Activated CD4-positive, alpha-beta memory T cell treated with anti-CD3 and anti-CD28 coated beads for 36 hours (primary cell): ENCODE measurements around the gene CDC5L. TPM values are rescaled to one million over a fixed set of nuclear protein-coding genes. Genes with fewer than 3 reads are reported as not detected.
"Not testable (repeated sequence)": the region's sequence is repeated elsewhere in the genome, so short reads cannot be mapped to it uniquely, and the experiment has no call there.

Experiments used
- CTCF ChIA-PET: fragments of 350-600 bp; sonication (Branson Sonifier 250); formaldehyde crosslinking; loops from one replicate; lab custom pipeline; 2021; ENCODE audit warnings: antibody characterized with exemption, inconsistent platforms; lab: Charles Lee
- POLR2A ChIA-PET: fragments of 350-600 bp; sonication (Branson Sonifier 250); formaldehyde crosslinking; loops from one replicate; lab custom pipeline; 2021; ENCODE audit warnings: antibody characterized with exemption; lab: Charles Lee
- DNase-seq: peaks from one replicate; pipeline ENCODE4 v3.0.0-alpha.2; 2020
- H3K27ac Mint-ChIP-seq: one replicate; pipeline ENCODE4 v1.8.0; 2021; ENCODE audit warnings: mixed read lengths
- H3K27me3 Mint-ChIP-seq: one replicate; pipeline ENCODE4 v1.8.0; 2021; ENCODE audit warnings: mixed read lengths
- H3K36me3 Mint-ChIP-seq: one replicate; pipeline ENCODE4 v1.8.0; 2021; ENCODE audit warnings: mixed read lengths
- H3K4me1 Mint-ChIP-seq: one replicate; pipeline ENCODE4 v1.8.0; 2021; ENCODE audit warnings: low read depth, mixed read lengths
- H3K4me3 Mint-ChIP-seq: one replicate; pipeline ENCODE4 v1.8.0; 2021; ENCODE audit warnings: mild to moderate bottlenecking, mixed read lengths
- H3K9me3 Mint-ChIP-seq: one replicate; pipeline ENCODE4 v1.8.0; 2021; ENCODE audit warnings: mixed read lengths
- intact Hi-C: fragments of 100-400 bp; cut with micrococcal nuclease; formaldehyde crosslinking; loops from one replicate; pipeline ENCODE4 v1.15.1; 2023
- total RNA-seq, 2 experiments: library from RNA; stranded (reverse); gene quantifications; one replicate each; pipeline ENCODE4 v1.2.3, GENCODE V29; 2021

CDC5L gene
- 10 to 100 TPM; 24.0 to 24.3 TPM for total RNA-seq

DNA sequence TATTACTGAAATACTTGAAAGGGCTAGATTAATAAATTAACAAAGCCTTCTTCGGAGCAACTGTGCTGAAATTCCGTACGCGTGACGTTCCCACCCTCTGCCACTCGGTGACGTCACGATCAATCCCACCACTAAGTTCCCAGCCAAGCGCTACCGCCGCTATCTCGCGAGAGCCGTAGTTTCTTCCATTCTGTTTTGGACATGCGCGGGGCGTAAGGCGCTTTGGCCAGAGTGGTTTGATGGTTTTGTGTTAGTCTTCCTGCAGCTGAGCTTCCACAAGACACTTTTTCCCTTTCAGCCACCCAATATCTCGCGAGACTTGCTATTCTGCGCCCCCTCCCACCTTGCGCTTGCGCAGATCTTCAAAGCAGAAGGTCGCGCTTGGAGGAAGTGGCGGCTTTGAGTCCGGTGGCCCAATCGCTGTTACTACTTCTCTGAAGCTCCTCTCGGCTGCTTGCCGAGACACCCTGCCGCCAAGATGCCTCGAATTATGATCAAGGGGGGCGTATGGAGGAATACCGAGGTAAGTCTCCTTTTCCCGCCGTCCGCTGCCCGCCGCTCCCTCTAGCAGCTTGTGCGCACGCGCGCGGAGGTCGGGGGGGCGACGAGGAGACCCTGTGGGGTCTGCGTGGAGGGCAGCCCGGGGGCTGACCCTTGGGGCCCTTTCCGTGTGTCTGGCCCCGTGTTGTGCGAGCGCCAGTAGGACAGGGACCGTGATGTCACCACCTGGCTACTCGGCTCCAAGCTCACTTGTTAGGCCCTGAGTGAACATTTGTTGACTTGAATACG is at the start of gene CDC5L:
Gene CDC5L (plus strand): TSS at position 361 of the 789 bp plus-strand sequence. CDS start 118 bp downstream, at position 479.
- Mint-ChIP-seq H3K4me3 (peak within 1 kb of the TSS; percentile 89), H3K9me3 (no peaks in the 10 kb centered on the region), H3K27ac (peak within 1 kb of the TSS; percentile 94), H3K27me3 (no peaks in the 10 kb centered on the region), H3K4me1 (peaks cover 31% of the 10 kb centered on the region), H3K36me3 (peaks cover 15% of the 10 kb centered on the region)
- DNase-seq, result peak; percentile 95
- POLR2A ChIA-PET, result interaction anchor here (0.9 to 1.8 kb wide), 7 partner anchors 8 to 140 kb away, joined by 3 to 6 read pairs (median 3); partner anchors contain the start of gene HSP90AB1
- intact Hi-C loops, result loop anchor here (1.0 to 10.0 kb wide), 2 partner anchors 122 to 987 kb away; partner anchors contain the start of genes NFKBIE and SUPT3H
- CTCF ChIA-PET, result interaction anchor here (1.0 to 1.7 kb wide), 4 partner anchors 44 to 121 kb away, joined by 3 to 4 read pairs (median 4); partner anchors contain the start of gene AARS2

DNA sequence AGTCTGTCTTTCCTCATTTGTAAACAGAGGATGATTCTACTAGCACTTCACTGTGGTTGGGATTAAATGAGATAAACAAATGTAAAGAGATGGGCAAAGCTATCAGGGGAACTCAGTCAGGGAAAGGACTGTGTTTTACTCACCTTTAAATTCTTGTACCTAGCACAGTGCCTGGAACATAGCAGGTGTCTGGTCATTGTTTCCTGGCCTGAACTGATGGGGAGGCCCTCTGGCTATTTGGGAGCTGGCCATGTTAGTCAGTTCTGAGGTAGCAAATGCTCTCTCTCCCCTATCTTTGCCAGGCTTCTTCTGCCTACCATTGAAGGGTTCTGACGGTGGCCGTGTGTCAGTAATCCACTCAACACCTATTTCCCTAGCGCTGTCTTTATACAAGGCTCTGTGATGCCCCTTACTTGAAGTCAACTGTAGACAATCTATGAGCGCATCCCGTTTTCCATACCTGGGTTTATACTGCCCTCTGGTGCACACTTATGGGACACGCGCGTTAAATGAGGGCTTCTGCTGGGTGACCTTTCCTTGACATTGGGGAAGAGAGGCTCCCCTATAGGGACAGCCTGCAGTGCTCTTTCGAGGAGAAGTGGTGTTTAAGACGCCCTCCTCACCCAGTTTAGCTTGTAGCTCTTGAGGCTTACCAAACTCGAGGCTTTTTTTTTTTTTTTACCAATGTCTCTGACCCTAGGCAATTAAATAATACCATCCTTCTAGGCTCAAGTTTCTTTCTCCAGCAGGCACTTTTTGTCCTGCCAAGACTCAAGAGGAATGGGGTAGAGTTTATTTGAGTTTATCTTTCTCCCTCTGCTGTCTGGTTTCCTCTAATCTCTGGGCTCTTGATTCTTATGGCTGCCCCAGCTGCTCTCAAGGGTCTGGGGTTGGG is 49.0 kb upstream of the CDC5L start:
- POLR2A ChIA-PET, result no interaction called here
- CTCF ChIA-PET, result interaction anchor here (0.5 to 6.9 kb wide), 29 partner anchors 8 to 242 kb away, joined by 3 to 184 read pairs (median 4); partner anchors contain the start of genes AARS2, SLC35B2 and TMEM151B
- peak; percentile 79 for DNase-seq
- peak overlapping the region; percentile 8 for H3K27ac Mint-ChIP-seq
- intact Hi-C loops, result loop anchor here (1.0 kb wide), 3 partner anchors 70 to 241 kb away; no protein-coding TSS in a partner anchor
- H3K36me3 Mint-ChIP-seq, result no peaks in the 10 kb centered on the region
- no peak overlapping the region for H3K4me3 Mint-ChIP-seq
- peaks cover 3% of the 10 kb centered on the region for H3K4me1 Mint-ChIP-seq
- H3K9me3 Mint-ChIP-seq, result no peaks in the 10 kb centered on the region
- H3K27me3 Mint-ChIP-seq, result peaks cover 19% of the 10 kb centered on the region

DNA sequence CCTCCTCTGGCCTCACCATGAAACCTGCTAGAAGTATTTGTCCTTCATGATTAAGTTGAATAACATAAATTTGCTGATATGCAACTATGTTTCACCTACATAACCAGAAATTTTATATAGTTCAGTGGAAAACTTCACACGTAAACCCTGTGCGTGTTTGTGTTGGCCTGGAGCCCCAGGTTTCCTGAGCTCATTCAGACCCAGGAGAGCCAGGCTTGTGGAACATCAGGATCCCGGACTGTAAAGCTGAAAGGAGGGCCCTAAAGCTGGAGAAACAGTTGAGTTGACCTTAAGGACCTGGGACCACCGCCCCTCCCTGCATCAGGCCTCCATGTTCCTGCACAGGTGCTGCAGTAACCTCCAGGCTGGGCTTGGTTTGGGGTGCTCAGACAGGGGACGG is 48.2 kb upstream of the CDC5L start:
- CTCF ChIA-PET, result interaction anchor here (0.5 to 6.9 kb wide), 19 partner anchors 9 to 243 kb away, joined by 3 to 184 read pairs (median 5); partner anchors contain the start of genes AARS2, SLC35B2 and TMEM151B
- no peaks in the 10 kb centered on the region for H3K9me3 Mint-ChIP-seq
- H3K27me3 Mint-ChIP-seq, result peaks cover 23% of the 10 kb centered on the region
- H3K27ac Mint-ChIP-seq, result no peak overlapping the region
- peaks cover 3% of the 10 kb centered on the region for H3K4me1 Mint-ChIP-seq
- POLR2A ChIA-PET, result no interaction called here
- intact Hi-C loops, result no loop called here
- DNase-seq, result no peak
- H3K4me3 Mint-ChIP-seq, result no peak overlapping the region
- no peaks in the 10 kb centered on the region for H3K36me3 Mint-ChIP-seq

DNA sequence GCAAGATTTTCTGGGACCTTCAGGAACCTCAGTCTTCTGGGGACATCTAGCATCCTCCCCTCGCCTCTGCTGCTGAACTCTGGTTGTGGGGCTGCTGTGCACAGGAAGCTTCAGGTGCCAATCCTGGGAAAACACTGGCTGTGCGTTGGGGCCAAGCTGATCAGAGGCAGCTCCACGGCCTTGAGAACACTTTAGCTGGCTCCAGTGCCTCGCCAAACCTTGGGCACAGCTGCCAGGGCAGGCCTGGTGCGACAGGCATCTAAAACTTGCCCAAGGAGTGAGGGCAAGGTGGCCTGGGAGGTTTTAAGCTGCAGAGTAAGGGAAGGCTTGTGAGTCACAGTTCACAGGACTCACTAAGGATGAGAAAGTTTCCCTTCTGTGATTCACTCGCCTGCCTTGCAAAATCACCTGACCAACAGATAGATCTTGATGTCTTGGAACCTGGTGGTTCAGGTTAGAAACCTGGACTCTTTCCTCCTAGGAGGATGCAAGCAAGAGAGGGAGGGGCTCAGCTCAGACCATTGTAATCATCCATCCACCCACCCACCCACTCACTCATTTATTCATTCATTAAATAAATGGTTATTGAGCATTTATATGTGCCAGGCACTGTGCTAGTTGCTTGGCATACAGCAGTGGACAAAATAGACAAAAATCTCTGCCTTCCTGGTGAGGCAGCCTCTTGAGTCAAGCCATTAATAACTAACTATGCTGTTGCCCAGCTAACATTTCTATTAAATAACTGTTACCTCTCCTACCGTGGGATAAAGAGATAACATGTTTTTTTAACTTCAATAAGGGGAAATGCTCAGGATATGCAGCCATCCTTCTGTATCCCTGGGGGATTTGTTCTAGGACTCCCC is 47.5 kb upstream of the CDC5L start:
- Mint-ChIP-seq H3K9me3 (no peaks in the 10 kb centered on the region), H3K27me3 (peaks cover 30% of the 10 kb centered on the region), H3K27ac (no peak overlapping the region), H3K4me1 (peaks cover 3% of the 10 kb centered on the region), H3K36me3 (no peaks in the 10 kb centered on the region), H3K4me3 (no peak overlapping the region)
- intact Hi-C loops, result loop anchor here (10.0 kb wide), 1 partner anchor 115 kb away; no protein-coding TSS in a partner anchor
- ChIA-PET POLR2A (no interaction called here), CTCF (interaction anchor here (1.0 to 6.9 kb wide), 11 partner anchors 8 to 244 kb away, joined by 3 to 184 read pairs (median 5); partner anchors contain the start of genes AARS2, SLC35B2 and TMEM151B)
- DNase-seq, result peak; percentile 24

DNA sequence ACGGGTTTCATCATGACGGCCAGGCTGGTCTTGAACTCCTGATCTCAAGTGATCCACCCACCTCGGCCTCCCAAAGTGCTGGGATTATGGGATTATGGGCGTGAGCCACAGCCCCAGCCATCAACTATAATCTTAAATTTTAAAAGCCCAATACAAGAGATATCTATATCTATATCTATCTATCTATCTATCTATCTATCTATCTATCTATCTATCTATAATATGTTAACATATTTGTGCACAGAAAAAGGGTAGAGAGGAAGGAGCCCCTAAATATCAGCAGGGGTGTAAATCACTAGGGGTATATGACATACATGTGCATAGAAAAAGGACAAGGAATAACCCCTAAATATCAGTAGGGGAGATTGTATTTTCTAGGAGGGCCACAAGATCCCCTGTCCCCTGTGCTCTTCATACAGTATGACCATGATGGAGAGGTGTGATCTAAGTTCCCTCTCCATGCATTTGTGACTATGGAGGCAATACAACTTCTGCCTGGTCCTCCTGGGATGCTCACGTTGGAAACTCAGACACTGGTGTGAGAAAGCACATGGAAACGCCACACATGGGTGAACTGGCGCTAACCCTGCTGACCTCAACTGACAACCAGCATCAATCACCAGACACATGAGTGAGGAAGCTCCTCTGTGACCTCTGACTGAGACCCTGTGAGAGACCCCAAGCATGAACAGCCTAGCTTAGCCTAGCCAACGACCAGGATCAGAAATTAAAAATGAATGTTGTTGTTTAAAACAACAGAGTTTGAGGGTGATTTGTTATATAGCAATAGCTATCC is 46.2 kb upstream of the CDC5L start:
- POLR2A ChIA-PET, result interaction anchor here (0.7 kb wide), 1 partner anchor 1799 kb away, joined by 3 read pairs; no protein-coding TSS in a partner anchor
- intact Hi-C loops, result loop anchor here (10.0 kb wide), 1 partner anchor 114 kb away; no protein-coding TSS in a partner anchor
- peaks cover 36% of the 10 kb centered on the region for H3K27me3 Mint-ChIP-seq

DNA sequence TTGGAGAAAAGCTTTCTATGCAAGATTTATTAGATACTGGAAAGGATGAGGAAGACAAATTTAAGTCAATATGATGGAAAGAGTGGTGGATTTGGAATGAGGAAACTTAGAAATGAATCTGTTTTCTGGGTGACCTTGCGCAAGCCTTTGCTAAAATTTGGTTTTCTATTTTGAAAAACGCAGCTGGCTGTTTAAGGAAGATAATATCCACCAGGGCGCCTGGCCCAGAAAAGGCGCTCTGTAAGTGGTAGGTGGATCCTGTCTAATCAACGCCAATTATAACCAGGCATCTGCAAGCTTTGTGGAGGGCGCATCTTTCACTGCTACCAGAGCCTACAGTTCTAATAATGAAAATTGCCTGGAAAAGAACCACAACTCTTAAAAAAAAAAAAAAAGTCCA is 45.5 kb upstream of the CDC5L start:
- H3K36me3 Mint-ChIP-seq, result no peaks in the 10 kb centered on the region
- CTCF ChIA-PET, result interaction anchor here (1.2 to 1.4 kb wide), 4 partner anchors 29 to 169 kb away, joined by 4 to 7 read pairs (median 6); partner anchors contain the start of gene AARS2
- H3K27me3 Mint-ChIP-seq, result peaks cover 39% of the 10 kb centered on the region
- intact Hi-C loops, result loop anchor here (10.0 kb wide), 1 partner anchor 113 kb away; no protein-coding TSS in a partner anchor
- H3K9me3 Mint-ChIP-seq, result no peaks in the 10 kb centered on the region
- H3K4me3 Mint-ChIP-seq, result no peak overlapping the region
- POLR2A ChIA-PET, result interaction anchor here (0.7 kb wide), 1 partner anchor 1798 kb away, joined by 3 read pairs; no protein-coding TSS in a partner anchor
- H3K27ac Mint-ChIP-seq, result no peak overlapping the region
- H3K4me1 Mint-ChIP-seq, result peaks cover 3% of the 10 kb centered on the region
- no peak for DNase-seq

More for the DNA sequence above, 46.2 kb upstream of the CDC5L start:
- no peak for DNase-seq
- no peak overlapping the region for H3K4me3 Mint-ChIP-seq
- no peaks in the 10 kb centered on the region for H3K36me3 Mint-ChIP-seq
- no peaks in the 10 kb centered on the region for H3K9me3 Mint-ChIP-seq
- H3K27ac Mint-ChIP-seq, result no peak overlapping the region
- H3K4me1 Mint-ChIP-seq, result peaks cover 3% of the 10 kb centered on the region
- CTCF ChIA-PET, result interaction anchor here (1.2 to 1.4 kb wide), 4 partner anchors 28 to 169 kb away, joined by 4 to 7 read pairs (median 6); partner anchors contain the start of gene AARS2

DNA sequence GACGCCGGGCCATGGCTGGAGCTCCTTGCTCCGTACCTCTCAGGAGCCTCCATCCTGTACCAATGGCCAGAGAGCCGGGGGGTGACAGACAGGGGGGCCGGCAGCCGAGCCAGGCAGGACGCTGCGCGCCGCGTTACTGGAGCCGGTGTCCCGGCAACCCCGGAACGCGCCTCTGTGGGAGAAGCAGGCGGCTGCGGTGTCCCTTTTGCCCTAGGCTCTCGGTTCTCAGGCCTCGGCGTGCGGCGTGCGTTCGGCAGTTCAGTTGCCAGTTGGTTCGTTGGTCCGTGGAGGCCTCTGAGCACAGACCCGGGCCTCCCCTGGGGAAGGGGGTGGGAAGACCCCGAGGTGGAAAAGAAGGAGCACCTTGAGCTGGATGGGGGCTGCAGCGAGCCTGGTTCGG is 45.0 kb upstream of the CDC5L start, which contains the start of gene SPATS1:
Gene SPATS1 (plus strand): TSS at position 162 of the 400 bp plus-strand sequence. CDS start 446 bp downstream, outside the sequence.
- H3K27me3 Mint-ChIP-seq, result peaks cover 40% of the 10 kb centered on the region
- intact Hi-C loops, result loop anchor here (10.0 kb wide), 1 partner anchor 112 kb away; no protein-coding TSS in a partner anchor
- no peak within 1 kb of the TSS for H3K4me3 Mint-ChIP-seq
- H3K36me3 Mint-ChIP-seq, result no peaks in the 10 kb centered on the region
- no peaks in the 10 kb centered on the region for H3K9me3 Mint-ChIP-seq
- H3K4me1 Mint-ChIP-seq, result peaks cover 3% of the 10 kb centered on the region
- DNase-seq, result peak; percentile 13
- ChIA-PET CTCF (interaction anchor here (1.0 to 1.4 kb wide), 5 partner anchors 30 to 170 kb away, joined by 3 to 7 read pairs (median 5); partner anchors contain the start of gene AARS2), POLR2A (interaction anchor here (0.7 to 1.7 kb wide), 2 partner anchors 10 to 1798 kb away, joined by 3 read pairs; no protein-coding TSS in a partner anchor)
- no peak within 1 kb of the TSS for H3K27ac Mint-ChIP-seq

DNA sequence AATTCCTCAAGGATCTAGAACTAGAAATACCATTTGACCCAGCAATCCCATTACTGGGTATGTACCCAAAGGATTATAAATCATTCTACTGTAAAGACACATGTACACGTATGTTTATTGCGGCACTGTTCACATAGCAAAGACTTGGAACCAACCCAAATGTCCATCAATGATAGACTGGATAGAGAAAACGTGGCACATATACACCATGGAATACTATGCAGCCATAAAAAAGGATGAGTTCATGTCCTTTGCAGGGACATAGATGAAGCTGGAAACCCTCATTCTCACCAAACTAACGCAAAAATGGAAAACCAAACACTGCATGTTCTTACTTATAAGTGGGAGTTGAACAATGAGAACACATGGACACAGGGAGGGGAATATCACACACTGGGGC is 40.7 kb upstream of the CDC5L start:
- DNase-seq, H3K27ac Mint-ChIP-seq, H3K4me1 Mint-ChIP-seq, H3K9me3 Mint-ChIP-seq, H3K4me3 Mint-ChIP-seq, POLR2A ChIA-PET, H3K36me3 Mint-ChIP-seq: not testable (repeated sequence)
- CTCF ChIA-PET, result interaction anchor here (1.0 to 1.1 kb wide), 2 partner anchors 9 to 68 kb away, joined by 3 read pairs; no protein-coding TSS in a partner anchor
- intact Hi-C loops, result loop anchor here (10.0 kb wide), 1 partner anchor 108 kb away; no protein-coding TSS in a partner anchor
- H3K27me3 Mint-ChIP-seq, result peaks cover 35% of the 10 kb centered on the region

DNA sequence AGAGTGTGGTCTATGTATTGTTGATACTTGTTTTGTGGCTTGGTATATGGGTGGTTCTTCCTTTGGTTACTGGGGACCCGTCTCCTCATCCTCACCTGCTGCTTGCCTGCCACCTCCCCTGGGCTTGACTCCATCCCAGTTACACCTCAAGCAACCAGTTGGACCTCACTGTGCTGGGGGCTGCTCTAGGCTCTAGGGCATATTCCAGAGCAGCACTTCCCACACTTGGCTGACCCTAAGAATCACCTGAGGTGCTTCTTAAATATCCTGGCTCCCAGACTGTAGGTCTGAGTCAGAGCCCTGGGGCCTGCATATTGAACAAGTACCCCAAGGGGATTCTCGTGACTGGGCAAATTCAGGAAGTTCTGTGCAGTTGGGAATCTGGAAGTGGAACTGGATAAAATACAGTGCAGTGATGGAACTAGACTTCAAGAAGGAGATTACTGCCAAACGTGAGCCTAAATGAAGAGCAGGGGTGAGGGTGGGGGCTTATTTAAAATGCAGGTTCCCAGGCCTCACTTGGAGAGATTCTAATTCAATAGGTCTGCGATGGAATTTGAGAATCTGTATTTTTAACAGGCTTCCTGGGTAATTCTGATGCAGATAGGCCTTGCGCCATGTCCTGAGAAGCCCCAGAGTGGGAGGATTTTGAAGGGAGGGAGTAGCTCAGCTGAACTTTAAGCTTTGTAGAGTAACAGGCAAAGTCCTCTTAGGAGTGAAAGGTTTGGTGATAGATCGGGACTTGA is 37.4 kb upstream of the CDC5L start:
- CTCF ChIA-PET, result no interaction called here
- H3K27me3 Mint-ChIP-seq, result peaks cover 10% of the 10 kb centered on the region

More for the DNA sequence above, 37.4 kb upstream of the CDC5L start:
- Mint-ChIP-seq H3K4me1 (no peaks in the 10 kb centered on the region), H3K36me3 (no peaks in the 10 kb centered on the region), H3K4me3 (no peak overlapping the region), H3K9me3 (no peaks in the 10 kb centered on the region), H3K27ac (no peak overlapping the region)
- no peak for DNase-seq
- intact Hi-C loops, result loop anchor here (10.0 kb wide), 1 partner anchor 105 kb away; no protein-coding TSS in a partner anchor
- POLR2A ChIA-PET, result no interaction called here
